Stomach (tissue), 4 donors: ENCODE measurements around the gene TEAD4.

Source experiments
- EP300 ChIP-seq: sonication (generic); formaldehyde crosslinking; IDR thresholded peaks from one replicate; pipeline ENCODE4 v1.6.1; 2017; ENCODE audit warnings: antibody characterized with exemption
- POLR2A ChIP-seq, 4 donors: fragments of 450-650 bp; IDR thresholded peaks; one replicate each; pipeline ENCODE4 v1.6.1; 2016; ENCODE audit warnings: antibody characterized with exemption in 4 of 4, control low read depth in 2 of 4, mild to moderate bottlenecking in 1 of 4, moderate library complexity in 1 of 4
- POLR2AphosphoS5 ChIP-seq, 3 donors: sonication (generic); formaldehyde crosslinking; IDR thresholded peaks; one replicate each; pipeline ENCODE4 v1.6.1; 2016; ENCODE audit warnings: antibody characterized with exemption in 3 of 3
- TF ChIP-seq, protein P1 (sequence below), 7 experiments: fragments of 450-650 bp in 4 of 7; fragments of 200-600 bp in 3 of 7; sonication (generic) in 3 of 7; IDR thresholded peaks; one replicate each; pipeline ENCODE4 v1.5.1; 2016 to 2019; ENCODE audit warnings: antibody characterized with exemption in 7 of 7, control low read depth in 2 of 7, mild to moderate bottlenecking in 1 of 7

DNA sequence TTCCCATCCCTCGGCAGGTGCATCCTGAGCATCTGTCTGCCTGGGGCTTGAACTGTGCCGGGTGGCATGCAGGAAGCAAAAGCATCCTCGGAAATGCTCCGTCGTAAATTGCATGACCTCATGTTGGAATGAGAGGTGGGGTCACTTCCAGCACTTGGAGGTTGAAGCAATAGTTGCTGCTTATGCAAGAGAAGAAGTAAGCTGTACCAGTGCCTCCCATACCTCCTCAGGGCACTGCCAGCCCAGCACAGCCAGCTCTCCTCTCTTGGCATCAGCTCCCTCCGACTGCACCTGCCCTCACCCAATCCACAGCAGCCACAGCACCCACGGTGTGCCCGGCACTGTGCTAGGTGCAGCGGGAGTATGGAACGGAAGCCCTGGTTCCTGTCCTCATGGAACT is 11.5 kb downstream of the TEAD4 start:
- TF ChIP-seq, protein P1, sequence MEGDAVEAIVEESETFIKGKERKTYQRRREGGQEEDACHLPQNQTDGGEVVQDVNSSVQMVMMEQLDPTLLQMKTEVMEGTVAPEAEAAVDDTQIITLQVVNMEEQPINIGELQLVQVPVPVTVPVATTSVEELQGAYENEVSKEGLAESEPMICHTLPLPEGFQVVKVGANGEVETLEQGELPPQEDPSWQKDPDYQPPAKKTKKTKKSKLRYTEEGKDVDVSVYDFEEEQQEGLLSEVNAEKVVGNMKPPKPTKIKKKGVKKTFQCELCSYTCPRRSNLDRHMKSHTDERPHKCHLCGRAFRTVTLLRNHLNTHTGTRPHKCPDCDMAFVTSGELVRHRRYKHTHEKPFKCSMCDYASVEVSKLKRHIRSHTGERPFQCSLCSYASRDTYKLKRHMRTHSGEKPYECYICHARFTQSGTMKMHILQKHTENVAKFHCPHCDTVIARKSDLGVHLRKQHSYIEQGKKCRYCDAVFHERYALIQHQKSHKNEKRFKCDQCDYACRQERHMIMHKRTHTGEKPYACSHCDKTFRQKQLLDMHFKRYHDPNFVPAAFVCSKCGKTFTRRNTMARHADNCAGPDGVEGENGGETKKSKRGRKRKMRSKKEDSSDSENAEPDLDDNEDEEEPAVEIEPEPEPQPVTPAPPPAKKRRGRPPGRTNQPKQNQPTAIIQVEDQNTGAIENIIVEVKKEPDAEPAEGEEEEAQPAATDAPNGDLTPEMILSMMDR (IDR thresholded peaks at IDR 0.05) = no peak
- TF ChIP-seq POLR2A (IDR thresholded peaks at IDR 0.05) (no peak), POLR2AphosphoS5 (IDR thresholded peaks at IDR 0.05) (no peak), EP300 (no peak)
